OCI-LY3 (cell line): ENCODE measurements around the gene A4GNT.

Experiments used
- H2AFZ ChIP-seq: fragments of 200-600, 300-600 bp; shearing (Covaris generic); 2 replicates; pipeline ENCODE4 v1.6.0; 2014; ENCODE audit warnings: antibody characterized with exemption, low read depth, low read length
- H3K27ac ChIP-seq: fragments of 200-600, 300-600 bp; sonication (generic); 2 replicates; pipeline ENCODE4 v1.5.1; 2014; ENCODE audit warnings: mild to moderate bottlenecking, low read length, moderate library complexity, mixed read lengths
- H3K27me3 ChIP-seq: fragments of 200-600, 300-600 bp; sonication (generic); 2 replicates; pipeline ENCODE4 v1.6.1; 2014; ENCODE audit warnings: low read depth, low read length, mixed read lengths
- H3K36me3 ChIP-seq: fragments of 200-600, 300-600 bp; sonication (generic); replicated peaks from 2 replicates; pipeline ENCODE3; 2014; ENCODE audit warnings: low read depth, low read length, mixed read lengths
- H3K4me1 ChIP-seq: fragments of 300-600, 200-600 bp; sonication (generic); 2 replicates; pipeline ENCODE4 v1.6.1; 2014; ENCODE audit warnings: low read length, mixed read lengths
- H3K4me2 ChIP-seq: fragments of 200-600, 300-600 bp; sonication (generic); 2 replicates; pipeline ENCODE4 v1.6.1; 2014; ENCODE audit warnings: low read length, mixed read lengths
- H3K4me3 ChIP-seq: fragments of 300-600, 200-600 bp; sonication (generic); 2 replicates; pipeline ENCODE4 v1.5.1; 2014; ENCODE audit warnings: antibody characterized with exemption, mild to moderate bottlenecking, low read length, moderate library complexity
- H3K79me2 ChIP-seq: fragments of 300-600, 200-600 bp; shearing (Covaris generic); 2 replicates; pipeline ENCODE4 v1.6.1; 2014; ENCODE audit warnings: mild to moderate bottlenecking, low read length, mixed read lengths
- H3K9ac ChIP-seq: fragments of 300-600, 200-600 bp; shearing (Covaris generic); 2 replicates; pipeline ENCODE4 v1.6.0; 2014; ENCODE audit warnings: mild to moderate bottlenecking, low read length, moderate library complexity
- H3K9me3 ChIP-seq: fragments of 200-600, 300-600 bp; shearing (Covaris generic); 2 replicates; pipeline ENCODE4 v1.6.1; 2014; ENCODE audit warnings: low read length, mixed read lengths; ENCODE audit not compliant: insufficient read depth
- H4K20me1 ChIP-seq: fragments of 200-600, 300-600 bp; sonication (generic); 2 replicates; pipeline ENCODE4 v1.6.1; 2016; ENCODE audit warnings: low read length, mixed read lengths; ENCODE audit not compliant: insufficient read depth
- CTCF ChIP-seq: fragments of 200-600, 300-600 bp; sonication (generic); IDR thresholded peaks from 2 replicates; pipeline ENCODE4 v1.5.1; 2014; ENCODE audit warnings: antibody characterized with exemption, low read length, low read depth
- EZH2phosphoT487 ChIP-seq: fragments of 200-600 bp; shearing (Covaris generic); IDR thresholded peaks from 2 replicates; pipeline ENCODE4 v1.6.1; 2018; ENCODE audit warnings: antibody characterized with exemption, mixed run types, low read depth

The A4GNT gene

DNA sequence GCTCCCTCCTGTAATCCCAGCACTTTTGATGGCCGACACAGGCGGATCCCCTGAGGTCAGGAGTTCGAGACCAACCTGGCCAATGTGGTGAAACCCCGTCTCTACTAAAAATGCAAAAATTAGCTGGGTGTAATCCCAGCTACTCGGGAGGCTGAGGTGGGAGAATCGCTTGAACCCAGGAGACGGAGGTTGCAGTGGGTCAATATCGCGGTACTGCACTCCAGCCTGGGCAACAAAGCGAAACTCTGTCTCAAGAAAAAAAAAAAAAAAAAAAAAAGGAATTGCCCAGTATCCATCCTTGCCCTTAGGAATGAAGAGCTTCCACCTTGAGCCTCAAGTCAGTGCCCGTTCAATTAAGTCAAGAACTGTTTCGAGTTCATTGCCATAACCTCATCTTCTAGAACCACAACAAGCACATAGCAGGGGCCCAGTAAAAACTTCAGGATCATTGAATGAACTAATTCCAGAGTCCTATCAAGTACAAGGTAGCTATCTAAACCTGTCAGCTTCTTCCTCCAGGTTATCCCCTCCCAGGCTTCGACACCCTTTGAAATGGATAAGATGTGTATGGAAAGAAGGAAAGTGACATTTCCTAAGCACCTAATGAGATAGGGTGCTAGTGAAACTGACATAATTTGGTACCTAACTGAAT, 41.7 kb upstream of the A4GNT start:
- H2AFZ ChIP-seq: peak overlapping the region; percentile 97
- H3K4me2 ChIP-seq: peak overlapping the region; percentile 94
- peak overlapping the region; percentile 88 for H3K4me3 ChIP-seq
- H3K79me2 ChIP-seq: peaks cover 14% of the 10 kb centered on the region
- peaks cover 10% of the 10 kb centered on the region for H3K4me1 ChIP-seq
- no peaks in the 10 kb centered on the region for H3K9me3 ChIP-seq
- no peaks in the 10 kb centered on the region for H3K27me3 ChIP-seq
- no peaks in the 10 kb centered on the region for H4K20me1 ChIP-seq
- H3K36me3 ChIP-seq: peaks cover 3% of the 10 kb centered on the region
- TF ChIP-seq CTCF: no peak
- no peak for TF ChIP-seq EZH2phosphoT487
- peak overlapping the region; percentile 72 for H3K9ac ChIP-seq
- H3K27ac ChIP-seq: peak overlapping the region; percentile 54

DNA sequence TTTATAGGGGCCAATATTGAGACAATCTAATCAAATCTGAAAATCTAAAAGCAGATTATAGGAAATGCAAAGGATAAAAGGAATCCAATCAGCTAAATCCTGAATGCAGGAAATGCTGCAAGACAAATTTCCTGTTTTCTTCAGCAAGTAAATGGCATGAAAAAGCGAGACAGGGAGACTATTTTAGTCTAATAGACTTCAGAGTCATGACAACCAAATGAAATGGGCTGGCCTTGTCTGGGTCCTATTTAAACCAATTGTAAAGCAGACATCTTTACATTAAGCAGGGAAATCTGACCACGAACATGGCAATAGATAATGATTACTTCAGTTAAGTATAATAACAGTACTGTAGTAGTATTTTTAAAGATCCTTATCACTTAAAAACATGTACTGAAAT, 40.4 kb upstream of the A4GNT start:
- Histone ChIP-seq H3K36me3 (peaks cover 3% of the 10 kb centered on the region), H3K9ac (no peak overlapping the region)

DNA sequence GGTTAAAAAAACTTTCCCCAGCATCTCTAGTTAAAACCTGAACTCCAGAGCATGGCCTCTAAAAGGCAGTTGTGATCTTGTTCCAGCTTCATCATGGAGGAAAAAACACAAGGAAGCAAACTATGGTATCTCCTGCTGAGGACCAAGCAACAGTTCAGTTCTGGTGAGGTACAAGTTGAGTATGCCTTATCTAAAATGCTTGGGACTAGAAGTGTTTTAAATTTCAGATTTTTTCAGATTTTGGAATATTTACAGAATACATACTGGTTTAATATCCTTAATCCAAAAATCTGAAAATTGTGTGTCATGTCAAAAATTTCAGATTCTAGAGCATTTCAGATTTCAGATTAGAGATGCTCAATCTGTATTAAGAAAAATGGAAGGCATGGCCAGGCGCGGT, 32.9 kb upstream of the A4GNT start:
- H3K9me3 ChIP-seq: no peaks in the 10 kb centered on the region
- H3K79me2 ChIP-seq: no peaks in the 10 kb centered on the region
- H2AFZ ChIP-seq: no peak overlapping the region
- no peak overlapping the region for H3K4me3 ChIP-seq
- H3K4me2 ChIP-seq: no peak overlapping the region
- peaks cover 31% of the 10 kb centered on the region for H3K36me3 ChIP-seq
- no peaks in the 10 kb centered on the region for H3K27me3 ChIP-seq
- no peaks in the 10 kb centered on the region; the same call in 1 of the 2 replicates for H4K20me1 ChIP-seq
- no peak for TF ChIP-seq CTCF
- TF ChIP-seq EZH2phosphoT487: no peak
- H3K9ac ChIP-seq: no peak overlapping the region
- H3K27ac ChIP-seq: no peak overlapping the region
- no peaks in the 10 kb centered on the region for H3K4me1 ChIP-seq

More for the DNA sequence above, 40.4 kb upstream of the A4GNT start:
- no peak overlapping the region for H2AFZ ChIP-seq
- no peak for TF ChIP-seq CTCF
- no peak for TF ChIP-seq EZH2phosphoT487
- H3K4me2 ChIP-seq: no peak overlapping the region
- H3K9me3 ChIP-seq: no peaks in the 10 kb centered on the region
- no peak overlapping the region for H3K4me3 ChIP-seq
- H4K20me1 ChIP-seq: no peaks in the 10 kb centered on the region
- H3K79me2 ChIP-seq: peaks cover 14% of the 10 kb centered on the region
- peaks cover 10% of the 10 kb centered on the region for H3K4me1 ChIP-seq
- H3K27me3 ChIP-seq: no peaks in the 10 kb centered on the region
- H3K27ac ChIP-seq: no peak overlapping the region

DNA sequence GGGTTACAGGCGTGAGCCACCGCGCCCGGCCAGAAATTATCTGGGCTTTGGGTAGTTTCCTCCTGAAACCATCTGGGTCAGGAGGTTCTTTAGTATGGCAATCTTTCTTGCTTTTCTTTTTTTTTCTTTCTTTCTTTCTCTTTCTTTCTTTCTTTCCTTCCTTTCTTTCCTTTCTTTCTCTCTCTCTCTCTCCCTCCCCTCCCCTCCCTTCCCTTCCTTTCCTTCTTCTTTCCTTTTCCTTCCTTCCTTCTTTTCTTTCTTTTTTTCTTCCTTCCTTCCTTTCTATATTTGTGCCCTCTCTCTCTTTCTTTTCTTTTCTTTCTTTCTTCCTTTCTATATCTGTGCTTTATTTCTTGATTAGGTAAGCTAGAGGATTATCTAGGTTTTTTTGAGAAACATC, 25.6 kb upstream of the A4GNT start:
- TF ChIP-seq EZH2phosphoT487 (no peak), CTCF (no peak)
- Histone ChIP-seq H3K79me2 (no peaks in the 10 kb centered on the region), H3K27me3 (no peaks in the 10 kb centered on the region)

More for the DNA sequence above, 25.6 kb upstream of the A4GNT start:
- Histone ChIP-seq H4K20me1 (no peaks in the 10 kb centered on the region), H3K9me3 (no peaks in the 10 kb centered on the region; the same call in 1 of the 2 replicates), H3K27ac (no peak overlapping the region), H3K4me2 (no peak overlapping the region), H3K4me1 (no peaks in the 10 kb centered on the region), H3K9ac (no peak overlapping the region), H2AFZ (no peak overlapping the region), H3K36me3 (peaks cover 11% of the 10 kb centered on the region), H3K4me3 (no peak overlapping the region)
